Activated naive CD4-positive, alpha-beta T cell treated with anti-CD3 and anti-CD28 coated beads, Interleukin-2, amount 10 ng/mL, durations not matched to agents 7 days and 5 days (primary cell): ENCODE results near the gene STX1B.
"Not testable (repeated sequence)": the region's sequence is repeated elsewhere in the genome, so short reads cannot be mapped to it uniquely, and the experiment has no call there.

Source experiments
- CTCF ChIA-PET: fragments of 350-600 bp; sonication (Branson Sonifier 250); formaldehyde crosslinking; loops from one replicate; lab custom pipeline; 2021; ENCODE audit warnings: antibody characterized with exemption; lab: Charles Lee
- DNase-seq: peaks from one replicate; pipeline ENCODE4 v3.0.0-alpha.2; 2020
- H3K27ac Mint-ChIP-seq: one replicate; pipeline ENCODE4 v1.8.0; 2021; ENCODE audit warnings: mild to moderate bottlenecking, moderate library complexity, mixed read lengths
- H3K27me3 Mint-ChIP-seq: one replicate; pipeline ENCODE4 v1.8.0; 2021; ENCODE audit warnings: mild to moderate bottlenecking, mixed read lengths
- H3K36me3 Mint-ChIP-seq: one replicate; pipeline ENCODE4 v1.8.0; 2021; ENCODE audit warnings: mixed read lengths
- H3K4me1 Mint-ChIP-seq: one replicate; pipeline ENCODE4 v1.8.0; 2021; ENCODE audit warnings: mixed read lengths
- H3K4me3 Mint-ChIP-seq: one replicate; pipeline ENCODE4 v1.8.0; 2021; ENCODE audit warnings: mild to moderate bottlenecking, moderate library complexity, mixed read lengths
- H3K9me3 Mint-ChIP-seq: one replicate; pipeline ENCODE4 v1.8.0; 2021; ENCODE audit warnings: mixed read lengths

STX1B gene

GRCh38 chr16:30939571-30939970, 70.9 kb downstream of the STX1B start:
- H3K4me3 Mint-ChIP-seq, H3K9me3 Mint-ChIP-seq, H3K27ac Mint-ChIP-seq, H3K27me3 Mint-ChIP-seq, DNase-seq: not testable (repeated sequence)
- CTCF ChIA-PET, result interaction anchor here (2.0 to 4.3 kb wide), 3 partner anchors 11 to 94 kb away, joined by 5 to 55 read pairs (median 31); no protein-coding TSS in a partner anchor
- H3K4me1 Mint-ChIP-seq, result peaks cover 38% of the 10 kb centered on the region
- H3K36me3 Mint-ChIP-seq, result peaks cover 18% of the 10 kb centered on the region
